ENCODE data around the gene CAMTA1. TPM values are rescaled to one million over a fixed set of nuclear protein-coding genes. Genes with fewer than 3 reads are reported as not detected.

Gene CAMTA1
- total RNA-seq, 6 donors from 2014 or later, result 38.8 to 74.0 (median 46.1) TPM

DNA sequence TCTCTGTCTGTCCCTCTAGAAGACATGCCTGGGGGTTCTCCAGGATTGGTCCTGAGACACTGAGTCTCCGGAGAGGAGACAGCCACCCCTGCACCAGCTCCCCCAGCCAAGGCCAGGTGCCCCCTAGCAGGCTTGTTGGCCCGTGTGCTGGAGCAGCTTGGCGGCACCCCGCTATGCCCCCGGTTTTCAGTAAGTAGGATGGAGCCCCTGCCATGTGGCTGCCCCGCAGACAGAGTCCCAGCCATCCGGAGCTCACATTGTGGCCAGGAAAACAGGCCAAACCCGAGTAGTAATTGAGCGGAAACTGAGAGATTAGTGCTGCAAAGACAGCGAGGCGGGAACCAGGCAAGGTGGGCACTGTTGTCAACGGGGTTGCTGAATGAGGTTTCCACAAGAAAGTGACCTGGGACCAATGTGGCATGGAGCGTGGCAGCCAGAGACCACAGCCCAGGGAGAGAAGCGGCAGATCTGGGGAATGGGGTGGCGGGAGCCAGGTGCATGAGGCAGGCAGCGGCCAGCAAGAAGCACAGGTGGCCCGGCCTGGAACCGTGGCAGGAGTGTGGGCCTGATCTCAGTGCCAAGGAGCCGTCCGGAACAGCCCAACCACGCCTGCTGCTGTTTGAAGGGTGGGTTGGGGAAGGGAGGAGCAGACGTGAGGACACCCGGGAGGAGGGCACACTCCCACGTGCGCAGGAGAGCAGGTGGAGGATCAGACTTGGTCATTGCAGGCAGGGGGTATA is 848.4 kb downstream of the CAMTA1 start:
- H3K4me1 ChIP-seq, result no peaks in the 10 kb centered on the region
- no peak overlapping the region for H3K27ac ChIP-seq
- H3K27me3 ChIP-seq, result no peaks in the 10 kb centered on the region
- TF ChIP-seq, protein P1, sequence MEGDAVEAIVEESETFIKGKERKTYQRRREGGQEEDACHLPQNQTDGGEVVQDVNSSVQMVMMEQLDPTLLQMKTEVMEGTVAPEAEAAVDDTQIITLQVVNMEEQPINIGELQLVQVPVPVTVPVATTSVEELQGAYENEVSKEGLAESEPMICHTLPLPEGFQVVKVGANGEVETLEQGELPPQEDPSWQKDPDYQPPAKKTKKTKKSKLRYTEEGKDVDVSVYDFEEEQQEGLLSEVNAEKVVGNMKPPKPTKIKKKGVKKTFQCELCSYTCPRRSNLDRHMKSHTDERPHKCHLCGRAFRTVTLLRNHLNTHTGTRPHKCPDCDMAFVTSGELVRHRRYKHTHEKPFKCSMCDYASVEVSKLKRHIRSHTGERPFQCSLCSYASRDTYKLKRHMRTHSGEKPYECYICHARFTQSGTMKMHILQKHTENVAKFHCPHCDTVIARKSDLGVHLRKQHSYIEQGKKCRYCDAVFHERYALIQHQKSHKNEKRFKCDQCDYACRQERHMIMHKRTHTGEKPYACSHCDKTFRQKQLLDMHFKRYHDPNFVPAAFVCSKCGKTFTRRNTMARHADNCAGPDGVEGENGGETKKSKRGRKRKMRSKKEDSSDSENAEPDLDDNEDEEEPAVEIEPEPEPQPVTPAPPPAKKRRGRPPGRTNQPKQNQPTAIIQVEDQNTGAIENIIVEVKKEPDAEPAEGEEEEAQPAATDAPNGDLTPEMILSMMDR (IDR thresholded peaks at IDR 0.05), result no peak
- TF ChIP-seq POLR2AphosphoS5 (IDR thresholded peaks at IDR 0.05) (no peak), POLR2A (IDR thresholded peaks at IDR 0.05) (no peak)
- ATAC-seq (ENCODE audit: low FRiP score in 2 of 2), result no peak
- WGBS, 2 donors, result 89 to 91% methylated on average over 25 of the region's 25 CpGs
- no peak for DNase-seq
- H3K4me3 ChIP-seq, result no peak overlapping the region
- H3K36me3 ChIP-seq, result no peaks in the 10 kb centered on the region
- no peaks in the 10 kb centered on the region for H3K9me3 ChIP-seq

DNA sequence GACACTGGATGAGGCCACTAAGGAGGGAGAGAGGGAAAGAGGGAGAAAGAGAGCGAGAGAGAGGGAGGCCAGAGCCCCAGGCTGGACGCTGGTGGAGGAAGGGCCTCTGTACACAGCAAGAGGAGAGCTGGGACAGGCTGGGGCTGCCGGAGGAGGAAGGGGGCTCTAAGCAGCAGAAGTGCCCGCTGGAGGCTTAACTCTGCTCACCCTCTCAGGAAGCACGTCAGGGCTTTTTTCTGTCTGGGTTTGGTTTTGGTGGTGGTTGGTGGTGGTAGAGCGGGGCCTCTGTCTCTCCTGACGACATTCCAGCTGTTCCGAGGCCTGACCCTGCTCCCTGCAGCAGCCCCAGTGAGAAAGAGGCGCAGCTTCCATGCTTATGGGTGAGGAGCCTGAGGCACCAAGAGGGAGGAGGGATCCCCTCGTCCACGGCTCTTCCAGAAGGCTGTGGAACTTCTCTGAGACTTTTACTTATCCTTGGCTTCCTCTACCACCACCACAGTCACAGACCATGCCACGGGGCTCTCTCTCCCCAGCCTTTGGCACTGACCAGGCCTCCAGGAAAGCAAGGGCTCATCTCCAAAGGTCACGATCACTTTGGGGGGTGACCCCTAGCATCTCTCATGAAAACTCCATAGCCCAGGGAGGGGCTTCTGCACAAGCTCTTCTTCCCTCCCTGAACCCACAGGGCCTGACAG is 849.4 kb downstream of the CAMTA1 start:
- TF ChIP-seq, protein P1 (IDR thresholded peaks at IDR 0.05), result no peak
- TF ChIP-seq EP300 (IDR thresholded peaks at IDR 0.05), result no peak
- TF ChIP-seq POLR2A (IDR thresholded peaks at IDR 0.05), result no peak
- no peak for TF ChIP-seq POLR2AphosphoS5 (IDR thresholded peaks at IDR 0.05)
- no peak for ATAC-seq (ENCODE audit: low FRiP score in 2 of 2)
- H3K27me3 ChIP-seq, result no peaks in the 10 kb centered on the region
- no peak for DNase-seq
- H3K27ac ChIP-seq, result no peak overlapping the region
- H3K9me3 ChIP-seq, result no peaks in the 10 kb centered on the region
- no peaks in the 10 kb centered on the region for H3K4me1 ChIP-seq
- H3K4me3 ChIP-seq, result no peak overlapping the region
- H3K36me3 ChIP-seq, result no peaks in the 10 kb centered on the region
- WGBS, 2 donors, result 72 to 77% methylated on average over 9 to 13 of the region's 13 CpGs

DNA sequence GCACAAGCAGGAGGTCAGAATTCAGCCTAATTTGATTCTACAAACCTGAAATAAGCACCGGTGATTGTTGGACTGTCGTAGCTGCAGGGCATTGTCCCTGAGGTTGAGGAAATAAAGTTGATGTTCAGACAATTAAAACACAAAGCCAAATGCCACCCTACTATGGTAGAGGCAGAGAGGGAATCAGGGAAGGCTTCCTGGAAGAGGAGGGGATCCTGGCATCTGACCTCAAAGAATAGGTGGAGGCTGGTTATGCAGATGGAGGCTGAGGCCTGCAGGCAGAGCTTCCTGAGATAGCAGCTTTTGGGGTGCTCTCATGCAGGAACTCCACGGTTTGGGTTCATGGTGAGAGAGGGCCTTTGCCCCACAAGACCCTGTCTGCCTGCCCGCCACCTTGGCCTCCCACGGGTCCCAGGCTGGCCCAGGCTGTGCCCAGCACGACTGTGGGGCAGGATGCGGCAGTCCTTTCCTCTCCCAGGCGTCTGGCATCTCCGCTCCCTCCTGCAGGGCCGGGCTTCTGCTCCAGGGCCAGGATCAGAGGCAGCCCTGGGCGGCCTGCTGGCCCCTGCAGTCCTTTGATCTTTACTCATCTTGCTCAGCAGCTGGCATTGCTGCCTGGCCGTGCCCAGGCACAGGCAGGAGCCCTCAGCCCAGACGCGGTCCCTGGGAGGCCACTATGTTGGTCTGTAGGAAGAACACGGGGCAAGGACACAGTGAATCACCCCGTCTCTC is 851.7 kb downstream of the CAMTA1 start:
- no peak for DNase-seq
- Histone ChIP-seq H3K27ac (no peak overlapping the region), H3K27me3 (no peaks in the 10 kb centered on the region), H3K4me3 (no peak overlapping the region), H3K36me3 (no peaks in the 10 kb centered on the region), H3K9me3 (no peaks in the 10 kb centered on the region), H3K4me1 (no peaks in the 10 kb centered on the region)
- no peak for ATAC-seq (ENCODE audit: low FRiP score in 2 of 2)
- TF ChIP-seq, protein P1 (IDR thresholded peaks at IDR 0.05), result no peak
- TF ChIP-seq POLR2A (IDR thresholded peaks at IDR 0.05) (no peak), EP300 (IDR thresholded peaks at IDR 0.05) (no peak), POLR2AphosphoS5 (IDR thresholded peaks at IDR 0.05) (no peak)
- 89 to 95% methylated on average over 16 of the region's 16 CpGs for WGBS, 2 donors

DNA sequence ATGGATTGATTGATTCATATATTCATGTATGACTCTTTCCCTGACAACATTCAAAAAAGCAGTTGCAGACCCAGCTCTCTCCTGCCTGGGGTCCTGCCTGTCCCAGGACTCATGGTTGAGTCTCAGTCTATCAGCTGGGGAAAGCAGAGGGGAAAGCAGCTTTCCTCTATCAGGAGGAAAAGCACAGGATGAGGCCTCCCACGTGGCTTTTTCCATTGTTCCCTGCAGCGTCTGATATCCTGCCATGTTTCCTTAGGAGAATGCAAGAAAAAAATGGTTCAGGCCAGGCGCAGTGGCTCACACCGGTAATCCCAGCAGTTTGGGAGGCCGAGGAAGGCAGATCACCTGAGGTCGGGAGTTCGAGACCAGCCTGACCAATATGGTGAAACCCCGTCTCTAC is 852.8 kb downstream of the CAMTA1 start:
- peaks cover 0 to 9% (median 2%) of the 10 kb centered on the region in 4 donors for H3K4me1 ChIP-seq
- ATAC-seq (ENCODE audit: low FRiP score in 2 of 2) (no peak), DNase-seq (no peak)
- no peak overlapping the region for H3K27ac ChIP-seq
- H3K4me3 ChIP-seq, result no peak overlapping the region
- H3K9me3 ChIP-seq, result no peaks in the 10 kb centered on the region
- no peaks in the 10 kb centered on the region for H3K36me3 ChIP-seq
- H3K27me3 ChIP-seq, result no peaks in the 10 kb centered on the region
- 73 to 78% methylated on average over 8 of the region's 8 CpGs for WGBS, 2 donors
- TF ChIP-seq, protein P1 (IDR thresholded peaks at IDR 0.05), result no peak
- no peak for TF ChIP-seq POLR2AphosphoS5 (IDR thresholded peaks at IDR 0.05)
- no peak for TF ChIP-seq EP300 (IDR thresholded peaks at IDR 0.05)
- no peak for TF ChIP-seq POLR2A (IDR thresholded peaks at IDR 0.05)

All from upper lobe of left lung (tissue), 6 donors.